GM21723 (cell line): ENCODE measurements around the gene HSPH1.
"Not testable (repeated sequence)": the region's sequence is repeated elsewhere in the genome, so short reads cannot be mapped to it uniquely, and the experiment has no call there.

Experiments used
- ATAC-seq: cut with Tn5 transposase; IDR thresholded peaks from one replicate; pipeline ENCODE4 v1.9.1; 2021; ENCODE audit warnings: mild to moderate bottlenecking, moderate library complexity; ENCODE audit not compliant: unreplicated experiment

The HSPH1 gene

GRCh38 chr13:31177813-31178495 is 16.2 kb upstream of the HSPH1 start:
- not testable (repeated sequence) for ATAC-seq

- ATAC-seq = no peak
These were observed 14.3 kb upstream of the HSPH1 start for GRCh38 chr13:31175847-31176532.

- no peak for ATAC-seq
These were observed 12.3 kb upstream of the HSPH1 start for GRCh38 chr13:31174018-31174417.

- no peak for ATAC-seq
These were observed 10.8 kb upstream of the HSPH1 start for GRCh38 chr13:31172535-31172934.

GRCh38 chr13:31172001-31172400 is 10.3 kb upstream of the HSPH1 start:
- no peak for ATAC-seq

- ATAC-seq = no peak
These were observed 7.0 kb upstream of the HSPH1 start for GRCh38 chr13:31168736-31169135.

GRCh38 chr13:31168166-31168565 is 6.5 kb upstream of the HSPH1 start:
- ATAC-seq = peak; percentile 64

- ATAC-seq = no peak
These were observed 5.8 kb upstream of the HSPH1 start for GRCh38 chr13:31167490-31167889.

GRCh38 chr13:31166591-31166990 is 4.9 kb upstream of the HSPH1 start:
- ATAC-seq = no peak

GRCh38 chr13:31162151-31163008 is 676 bp upstream of the HSPH1 start:
- ATAC-seq = peak; percentile 85

- ATAC-seq = peak; percentile 35
These were observed 697 bp downstream of the HSPH1 start for GRCh38 chr13:31160857-31161556.

GRCh38 chr13:31159306-31159705 is 2.4 kb downstream of the HSPH1 start:
- no peak for ATAC-seq

- ATAC-seq = no peak
These were observed 6.8 kb downstream of the HSPH1 start for GRCh38 chr13:31154939-31155338.

- no peak for ATAC-seq
These were observed 9.9 kb downstream of the HSPH1 start for GRCh38 chr13:31151837-31152236.

GRCh38 chr13:31150315-31150985 is 11.3 kb downstream of the HSPH1 start:
- ATAC-seq = no peak

GRCh38 chr13:31149604-31150003 is 12.1 kb downstream of the HSPH1 start:
- no peak for ATAC-seq

- no peak for ATAC-seq
These were observed 16.3 kb downstream of the HSPH1 start for GRCh38 chr13:31145417-31145816.

- no peak for ATAC-seq
These were observed 23.2 kb downstream of the HSPH1 start for GRCh38 chr13:31138515-31138914.

GRCh38 chr13:31136724-31137123 is 25.0 kb downstream of the HSPH1 start:
- ATAC-seq = no peak

- ATAC-seq = no peak
These were observed 27.5 kb downstream of the HSPH1 start for GRCh38 chr13:31134039-31134711.
